Ovary (tissue), 9 donors: Measurements from ENCODE around the gene TAPT1. TPM values are rescaled to one million over a fixed set of nuclear protein-coding genes. Genes with fewer than 3 reads are reported as not detected.

Experiments used
- DNase-seq, 5 donors: peaks; one replicate each; pipeline ENCODE4 v3.0.0-alpha.2; 2019 to 2020
- H3K27ac ChIP-seq, 2 donors: fragments of 200-600 bp; one replicate each; pipeline versions ENCODE4 v1.5.1 to v1.8.0; 2019 to 2022
- H3K27me3 ChIP-seq: fragments of 200-600 bp; one replicate; pipeline ENCODE4 v1.8.0; 2022
- H3K36me3 ChIP-seq: fragments of 200-600 bp; sonication (generic); one replicate; pipeline ENCODE4 v1.5.1; 2019
- H3K4me1 ChIP-seq: one replicate; pipeline ENCODE4 v1.8.1; 2013; ENCODE audit warnings: mild to moderate bottlenecking, moderate library complexity; ENCODE audit not compliant: insufficient read depth
- H3K4me3 ChIP-seq: fragments of 200-600 bp; sonication (generic); one replicate; pipeline ENCODE4 v1.5.1; 2017
- H3K9me3 ChIP-seq, 2 donors: fragments of 200-600 bp in 1 of 2; sonication (generic) in 1 of 2; one replicate each; pipeline versions ENCODE4 v1.5.1 to v1.8.1; 2013 to 2019; ENCODE audit warnings: mild to moderate bottlenecking in 1 of 2, moderate library complexity in 1 of 2
- EP300 ChIP-seq: sonication (generic); formaldehyde crosslinking; IDR thresholded peaks from one replicate; pipeline ENCODE4 v1.6.1; 2017; ENCODE audit warnings: antibody characterized with exemption
- POLR2A ChIP-seq: fragments of 450-650 bp; IDR thresholded peaks from one replicate; pipeline ENCODE4 v1.6.1; 2017; ENCODE audit warnings: antibody characterized with exemption, mild to moderate bottlenecking, moderate library complexity
- WGBS, 3 donors: extraction: QIAGEN DNeasy Blood & Tissue Kit in 1 of 3; methylation state at CpG; one replicate each; pipeline versions ENCODE4 v1.1.5 to v1.1.7; 2013 to 2017; 5-methylcytosine and 5-hydroxymethylcytosine counted together
- intact Hi-C, 4 donors: fragments of 100-400 bp; cut with DNase I; formaldehyde crosslinking; loops; one replicate each; pipeline versions ENCODE4 v1.11.0 to v1.15.1; 2022 to 2023
- polyA plus RNA-seq, 2 donors: library from polyadenylated mRNA; stranded (reverse); fragments of 200-250 nt in 1 of 2; fragments of 350-450 nt in 1 of 2; fragmentation: Illumina TruSeq in 1 of 2; extraction: RNeasy Lipid Tissue Mini Kit (QIAGEN cat#74804) in 1 of 2; gene quantifications; one replicate each; pipeline ENCODE4 v1.2.3, GENCODE V29; 2013 to 2014
- total RNA-seq, 7 donors: library from RNA; depleted of rRNA in 2 of 7; stranded (reverse); fragments of >200 nt in 2 of 7; fragmentation: NEBNext Ultra II Directional in 3 of 7; extraction: Animal tissue kit (Norgen Biotek cat#: 25700) in 3 of 7; gene quantifications; one replicate each; pipeline versions ENCODE4 v1.1.0 to v1.2.4, GENCODE V29; 2016 to 2023
- TF ChIP-seq, protein P1 (sequence below), 3 donors: fragments of 450-650 bp in 2 of 3; fragments of 200-600 bp in 1 of 3; IDR thresholded peaks; one replicate each; pipeline versions ENCODE4 v1.5.1 to v1.8.0; 2016 to 2022; ENCODE audit warnings: antibody characterized with exemption in 3 of 3, mild to moderate bottlenecking in 1 of 3
- donor health status: DM: no; HTN: no; CAD: no; lungs with moderate emphysema.
- donor health status: DM: no; HTN: no; CAD: no.
- donor health status: Bipolar disorder and iron deficiency.
- donor health status: DM: yes; HTN: yes; CAD: no.
- donor health status: DM: no; HTN: no; CAD: no.
- donor health status: DM: yes; HTN: yes; CAD: no.

TAPT1 gene
- total and polyA plus RNA-seq, 9 donors: 18.3 to 36.7 (median 27.2) TPM

- Histone ChIP-seq H3K4me3 (no peak overlapping the region), H3K27me3 (no peaks in the 10 kb centered on the region), H3K9me3 (no peaks in the 10 kb centered on the region), H3K4me1 (peaks cover 6% of the 10 kb centered on the region), H3K36me3 (no peaks in the 10 kb centered on the region), H3K27ac (no peak overlapping the region)
- intact Hi-C loops: no loop called here
- no peak for DNase-seq
- TF ChIP-seq, protein P1, sequence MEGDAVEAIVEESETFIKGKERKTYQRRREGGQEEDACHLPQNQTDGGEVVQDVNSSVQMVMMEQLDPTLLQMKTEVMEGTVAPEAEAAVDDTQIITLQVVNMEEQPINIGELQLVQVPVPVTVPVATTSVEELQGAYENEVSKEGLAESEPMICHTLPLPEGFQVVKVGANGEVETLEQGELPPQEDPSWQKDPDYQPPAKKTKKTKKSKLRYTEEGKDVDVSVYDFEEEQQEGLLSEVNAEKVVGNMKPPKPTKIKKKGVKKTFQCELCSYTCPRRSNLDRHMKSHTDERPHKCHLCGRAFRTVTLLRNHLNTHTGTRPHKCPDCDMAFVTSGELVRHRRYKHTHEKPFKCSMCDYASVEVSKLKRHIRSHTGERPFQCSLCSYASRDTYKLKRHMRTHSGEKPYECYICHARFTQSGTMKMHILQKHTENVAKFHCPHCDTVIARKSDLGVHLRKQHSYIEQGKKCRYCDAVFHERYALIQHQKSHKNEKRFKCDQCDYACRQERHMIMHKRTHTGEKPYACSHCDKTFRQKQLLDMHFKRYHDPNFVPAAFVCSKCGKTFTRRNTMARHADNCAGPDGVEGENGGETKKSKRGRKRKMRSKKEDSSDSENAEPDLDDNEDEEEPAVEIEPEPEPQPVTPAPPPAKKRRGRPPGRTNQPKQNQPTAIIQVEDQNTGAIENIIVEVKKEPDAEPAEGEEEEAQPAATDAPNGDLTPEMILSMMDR (IDR thresholded peaks at IDR 0.05): no peak
- no peak for TF ChIP-seq POLR2A
- TF ChIP-seq EP300: no peak
Measured at GRCh38 chr4:16218950-16219349, 7.3 kb downstream of the TAPT1 start.

GRCh38 chr4:16217300-16218051 is 8.8 kb downstream of the TAPT1 start:
- Histone ChIP-seq H3K9me3 (no peaks in the 10 kb centered on the region), H3K27ac (no peak overlapping the region), H3K4me3 (no peak overlapping the region), H3K27me3 (no peaks in the 10 kb centered on the region), H3K4me1 (peaks cover 3% of the 10 kb centered on the region), H3K36me3 (no peaks in the 10 kb centered on the region)
- intact Hi-C loops: no loop called here
- TF ChIP-seq, protein P1 (IDR thresholded peaks at IDR 0.05): no peak
- TF ChIP-seq EP300: no peak
- no peak for TF ChIP-seq POLR2A
- no peak for DNase-seq
- 88 to 92% (median 91%) methylated on average over 6 of the region's 6 CpGs for WGBS, 3 donors

DNA sequence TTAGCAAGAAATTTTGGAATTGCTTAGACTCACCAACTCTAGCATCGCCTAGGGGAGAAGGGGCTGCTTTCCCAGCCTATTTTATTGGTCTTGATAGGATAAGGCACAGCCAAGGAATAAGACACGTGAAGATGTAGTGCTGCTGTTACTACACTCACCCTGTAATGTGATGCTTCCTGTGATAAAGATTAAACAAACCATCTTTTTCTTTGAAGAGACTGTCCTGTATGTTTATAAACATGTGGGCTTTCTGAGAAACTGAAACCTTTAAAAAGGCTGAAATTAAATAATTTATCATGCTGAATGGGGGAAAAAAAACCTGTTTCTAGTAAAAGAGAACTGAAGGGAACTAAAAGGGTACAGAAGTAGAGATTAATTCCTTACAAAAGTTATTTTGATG is 13.2 kb downstream of the TAPT1 start:
- WGBS, 3 donors: 12 to 27% (median 13%) methylated on average over 2 of the region's 2 CpGs
- H3K4me1 ChIP-seq: peaks cover 3% of the 10 kb centered on the region
- H3K36me3 ChIP-seq: no peaks in the 10 kb centered on the region
- no peak for DNase-seq
- no peaks in the 10 kb centered on the region for H3K27me3 ChIP-seq
- H3K4me3 ChIP-seq: no peak overlapping the region
- H3K27ac ChIP-seq: peak overlapping the region in 1 of 2 donors; percentile 2
- TF ChIP-seq, protein P1 (IDR thresholded peaks at IDR 0.05): no peak
- TF ChIP-seq POLR2A: no peak
- no peak for TF ChIP-seq EP300
- no peaks in the 10 kb centered on the region for H3K9me3 ChIP-seq
- intact Hi-C loops: no loop called here

DNA sequence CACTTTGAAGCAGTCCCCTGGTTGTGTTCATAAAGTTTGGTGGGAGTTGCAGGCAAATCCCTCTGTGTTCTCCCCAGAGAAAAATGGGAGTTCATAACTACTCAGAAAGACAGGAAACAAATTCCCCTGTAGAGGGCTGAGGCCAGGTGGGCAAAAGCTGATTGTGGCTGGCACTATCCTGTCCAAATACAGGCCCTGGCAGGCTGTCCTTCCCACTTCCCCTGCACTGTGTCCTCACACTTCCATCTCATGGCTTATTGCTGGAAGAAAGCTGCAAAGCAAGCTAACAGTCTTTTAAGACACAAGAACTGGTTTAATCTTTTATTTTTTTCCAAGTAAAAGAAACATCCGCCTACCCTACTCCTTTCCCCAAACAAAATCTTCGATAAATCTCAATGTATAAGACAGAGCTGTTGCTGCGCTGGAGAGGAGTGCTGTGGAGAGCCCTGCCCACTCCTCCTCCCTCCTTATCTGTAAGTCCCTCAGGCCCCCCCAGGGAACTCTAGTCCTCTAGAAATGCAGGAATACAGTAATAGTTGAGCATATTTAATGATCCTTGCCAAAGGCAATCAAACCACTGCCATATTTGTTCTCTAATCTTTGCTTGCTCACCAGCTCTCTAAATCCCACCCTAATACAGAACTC is 14.0 kb downstream of the TAPT1 start:
- WGBS, 3 donors: 15 to 49% (median 18%) methylated on average over 3 of the region's 3 CpGs
- Histone ChIP-seq H3K4me3 (no peak overlapping the region), H3K4me1 (peaks cover 3% of the 10 kb centered on the region), H3K27me3 (no peaks in the 10 kb centered on the region), H3K36me3 (no peaks in the 10 kb centered on the region), H3K9me3 (no peaks in the 10 kb centered on the region), H3K27ac (peak overlapping the region in 1 of 2 donors; percentile 2)
- intact Hi-C loops: no loop called here
- no peak for DNase-seq
- TF ChIP-seq, protein P1 (IDR thresholded peaks at IDR 0.05): no peak
- TF ChIP-seq EP300 (no peak), POLR2A (no peak)
